Measurements from ENCODE around the gene LRRFIP2.
"Not testable (repeated sequence)": the region's sequence is repeated elsewhere in the genome, so short reads cannot be mapped to it uniquely, and the experiment has no call there.

LRRFIP2 gene

DNA sequence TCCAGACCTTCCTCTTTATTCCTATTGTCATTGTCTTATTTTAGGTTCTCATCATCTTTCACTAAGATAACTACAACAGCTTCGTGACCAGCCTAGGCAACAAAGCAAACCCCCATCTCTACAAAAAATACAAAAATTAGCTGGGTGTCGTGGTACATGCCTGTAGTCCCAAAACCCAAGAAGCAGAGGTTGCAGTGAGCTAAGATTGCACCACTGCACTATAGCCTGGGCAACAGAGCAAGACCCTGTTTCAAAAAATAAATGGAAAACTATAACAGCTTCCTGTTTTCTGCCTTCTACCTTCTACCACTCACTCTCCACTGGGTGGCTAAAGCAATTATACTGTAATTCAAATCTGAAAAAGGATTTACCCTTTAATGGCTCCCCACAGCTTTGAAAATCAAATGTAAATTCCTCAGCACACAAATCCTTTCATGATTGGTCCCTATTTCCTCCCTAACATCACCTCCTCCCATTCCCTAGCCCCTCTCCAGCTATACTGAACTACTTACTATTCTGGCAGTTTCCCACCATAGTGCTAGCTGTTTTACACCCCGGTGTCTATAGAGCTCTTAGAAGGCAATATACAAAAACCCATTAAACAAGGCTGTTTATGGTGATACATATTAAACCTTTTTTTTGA, 33.4 kb downstream of the LRRFIP2 start:
- no peak for DNase-seq

DNA sequence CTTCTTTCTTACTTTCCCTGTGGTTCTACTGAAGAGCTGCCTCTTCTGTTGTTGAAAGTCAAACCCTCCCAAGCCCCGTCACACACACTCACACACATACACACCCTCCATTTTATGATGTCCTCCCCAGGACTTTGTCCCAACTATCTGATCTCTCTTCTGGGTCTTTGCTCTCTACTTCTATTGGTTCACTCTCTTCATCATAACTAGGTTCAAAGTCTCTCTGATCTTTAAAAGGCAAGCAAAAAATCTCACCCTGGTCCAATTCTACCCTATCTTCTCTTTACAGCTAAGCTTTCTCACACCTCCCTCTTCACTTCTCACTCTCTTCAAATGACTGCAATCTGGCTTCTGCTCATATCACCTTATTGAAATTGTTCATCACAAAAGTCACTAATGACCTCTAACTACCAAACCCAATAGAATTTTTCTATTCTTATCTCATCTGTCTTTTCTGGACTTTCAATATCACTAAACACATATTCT, 34.8 kb downstream of the LRRFIP2 start:
- DNase-seq = no peak

DNA sequence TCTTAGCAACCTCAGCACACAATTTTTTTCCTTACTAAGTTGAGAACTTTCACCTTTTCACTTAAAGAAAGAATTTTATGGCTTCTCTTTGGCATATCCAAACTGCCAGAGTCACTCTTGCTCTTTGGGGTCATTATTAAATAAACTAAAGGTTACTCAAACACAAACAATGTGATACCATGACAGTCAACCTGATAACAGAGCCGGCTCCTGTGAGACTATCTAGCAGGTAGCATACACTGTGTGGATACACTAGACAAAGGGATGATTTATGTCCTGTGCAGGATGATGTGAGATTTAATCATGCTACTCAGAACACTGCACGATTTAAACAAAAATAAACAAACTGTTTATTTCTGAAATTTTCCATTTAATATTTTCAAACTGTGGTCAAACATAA, 35.6 kb downstream of the LRRFIP2 start:
- no peak for DNase-seq

DNA sequence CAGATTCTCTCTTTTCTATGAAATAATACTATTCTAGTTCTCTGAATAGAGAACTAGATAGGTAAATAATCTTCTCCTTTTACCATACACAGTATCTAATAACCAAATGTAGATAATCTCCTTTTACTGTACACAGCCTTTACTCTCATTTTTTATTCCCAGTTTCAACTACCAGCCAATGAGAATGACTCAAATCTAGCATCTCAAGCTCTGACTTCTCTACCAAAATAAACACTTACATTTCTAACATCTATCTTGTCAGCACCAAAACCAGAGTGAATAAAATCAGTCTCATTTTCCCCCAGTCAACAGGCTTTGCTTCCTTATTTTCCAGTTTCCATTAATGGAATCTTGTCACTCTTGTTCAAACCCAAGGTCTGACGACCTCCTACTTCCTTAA, 36.9 kb downstream of the LRRFIP2 start:
- DNase-seq = no peak

DNA sequence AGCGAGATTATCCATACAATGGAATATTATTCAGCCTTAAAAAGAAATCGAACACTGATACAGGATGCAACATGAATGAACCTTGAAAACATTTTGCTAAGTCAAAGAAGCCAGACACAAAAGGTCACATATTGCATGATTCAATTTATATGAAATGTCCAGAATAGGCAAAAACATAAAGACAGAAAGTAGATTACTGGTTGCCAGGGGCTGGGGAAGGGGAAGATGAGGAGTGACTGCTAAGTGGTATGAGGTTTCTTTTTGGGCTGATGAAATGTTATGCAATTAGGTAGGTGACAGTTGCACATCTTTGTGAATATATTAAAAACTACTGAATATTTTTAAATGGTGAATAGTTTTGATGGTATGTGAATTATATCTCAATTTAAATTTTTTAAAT, 38.3 kb downstream of the LRRFIP2 start:
- DNase-seq = peak in 1 of 5 donors; percentile 16

DNA sequence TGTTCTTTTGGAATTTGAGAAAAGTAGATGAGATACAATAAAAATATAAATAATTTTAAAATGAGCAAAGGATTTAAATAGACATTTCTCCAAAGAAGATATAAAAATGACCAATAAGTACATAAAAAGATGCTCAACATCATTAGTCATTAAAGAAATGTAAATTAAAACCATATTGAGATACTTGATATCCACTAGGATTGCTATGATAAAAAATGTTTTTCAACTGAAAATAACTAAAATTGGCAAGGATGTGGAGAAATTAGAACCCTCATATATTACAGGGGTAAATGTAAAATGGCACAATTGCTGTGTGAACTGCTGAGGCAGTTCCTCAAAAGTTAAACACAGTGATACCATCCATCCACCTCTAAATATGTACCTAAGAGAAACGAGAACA, 38.8 kb downstream of the LRRFIP2 start:
- no peak for DNase-seq

DNA sequence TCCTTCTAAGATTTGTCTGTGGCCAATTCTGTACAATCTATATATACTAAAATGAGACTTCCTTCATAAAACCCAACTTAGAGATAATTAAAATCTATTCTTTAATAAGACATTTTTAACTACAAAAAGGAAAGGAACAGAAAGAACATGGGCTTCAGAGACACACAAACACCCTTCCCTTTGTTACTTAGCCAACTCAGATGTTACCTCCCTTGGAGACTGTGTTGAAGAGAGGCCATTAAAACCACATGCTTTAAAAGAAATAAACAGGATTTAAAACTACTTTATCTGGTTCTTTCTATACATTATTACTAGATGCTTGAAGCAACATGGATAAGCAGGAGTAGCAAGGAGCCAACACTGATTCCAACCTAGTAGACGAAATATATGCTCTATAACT, 42.0 kb downstream of the LRRFIP2 start:
- DNase-seq = no peak

DNA sequence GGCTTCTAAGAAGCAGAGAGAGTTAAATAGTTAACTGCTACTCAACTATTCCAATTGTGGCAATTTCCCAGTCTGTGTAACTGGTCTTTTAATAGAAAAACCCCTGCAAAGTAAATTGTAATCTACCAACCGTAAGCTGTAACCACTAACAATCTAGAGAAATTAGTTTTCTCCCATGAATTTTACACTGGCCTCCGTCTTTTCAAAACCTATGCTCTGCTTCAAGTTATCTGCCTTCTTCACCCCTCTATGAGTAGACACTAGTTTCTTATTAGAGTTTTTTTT, 42.6 kb downstream of the LRRFIP2 start:
- DNase-seq = no peak

DNA sequence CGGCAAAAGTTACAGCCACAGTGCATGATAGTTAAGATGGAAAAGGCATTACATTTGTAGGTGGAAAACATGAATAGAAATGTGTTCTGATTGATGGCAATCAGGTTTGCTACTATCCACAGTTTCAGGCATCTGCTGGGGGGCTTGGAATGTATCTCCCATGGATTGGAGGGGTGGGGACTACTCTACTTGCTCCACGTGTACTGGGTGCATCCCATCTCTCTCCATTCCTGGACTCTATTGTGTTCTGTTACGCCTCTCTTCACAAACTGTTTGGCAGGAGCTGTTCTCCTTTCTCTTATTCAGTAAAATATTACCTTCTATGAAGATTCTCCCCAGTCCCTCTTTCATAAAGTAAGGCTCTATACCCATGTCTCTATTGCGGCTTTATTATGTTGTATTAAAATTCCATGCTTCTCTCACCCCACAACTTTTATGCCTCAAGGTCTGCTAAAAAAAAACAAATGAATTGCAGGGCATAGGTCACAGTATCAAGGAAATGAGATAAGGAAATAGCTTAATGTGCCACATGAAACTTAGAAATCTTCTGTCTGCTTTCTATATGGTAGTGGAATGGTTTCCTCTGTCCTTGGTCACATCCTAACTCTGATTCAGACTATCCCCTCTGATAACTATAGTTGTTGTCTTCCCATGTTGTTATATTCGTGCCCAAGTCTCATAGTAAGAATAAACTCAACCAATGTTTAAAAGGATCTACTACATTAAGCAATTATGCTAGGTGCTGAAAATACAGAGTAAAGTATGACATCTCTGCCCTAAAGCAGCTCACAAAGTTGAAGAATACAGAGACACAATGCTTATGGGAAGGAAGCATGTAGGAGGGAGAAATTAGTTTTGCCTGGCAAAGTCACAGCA, 43.2 kb downstream of the LRRFIP2 start:
- DNase-seq = no peak

DNA sequence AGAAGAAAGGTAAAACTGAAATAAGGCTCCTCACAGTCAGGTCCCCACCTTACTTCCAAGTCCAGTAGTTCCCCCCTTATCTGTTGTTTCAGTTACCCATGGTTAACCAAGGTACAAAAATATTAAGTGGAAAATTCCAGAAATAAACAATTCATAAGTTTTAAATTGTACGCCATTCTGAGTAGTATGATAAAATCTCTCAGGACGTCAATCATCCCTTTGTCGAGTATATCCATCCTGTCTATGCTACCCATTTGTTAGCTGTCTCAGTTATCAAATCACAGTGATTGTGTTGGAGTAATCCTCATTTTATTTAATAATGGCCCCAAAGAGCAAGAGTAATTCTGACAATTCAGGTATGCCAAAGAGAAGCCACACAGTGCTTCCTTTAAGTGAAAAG, 43.9 kb downstream of the LRRFIP2 start:
- DNase-seq = no peak

DNA sequence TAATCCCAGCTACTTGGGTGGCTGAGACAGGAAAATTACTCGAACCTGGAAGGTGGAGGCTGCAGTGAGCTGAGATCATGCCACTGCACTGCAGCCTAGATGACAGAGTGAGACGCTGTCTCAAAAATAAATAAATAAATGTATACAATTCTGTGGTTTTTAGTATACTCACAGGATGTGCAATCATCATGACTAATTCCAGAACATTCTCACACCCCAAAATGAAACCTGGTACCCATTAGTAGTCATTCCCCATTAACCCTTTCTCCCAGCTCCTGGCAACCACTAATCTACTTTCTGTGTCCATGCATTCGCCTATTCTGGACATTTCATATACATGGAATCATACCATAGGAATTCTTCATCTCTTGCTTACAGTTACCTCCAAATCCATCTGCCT, 44.5 kb downstream of the LRRFIP2 start:
- peak in 1 of 5 donors; percentile 65 for DNase-seq

DNA sequence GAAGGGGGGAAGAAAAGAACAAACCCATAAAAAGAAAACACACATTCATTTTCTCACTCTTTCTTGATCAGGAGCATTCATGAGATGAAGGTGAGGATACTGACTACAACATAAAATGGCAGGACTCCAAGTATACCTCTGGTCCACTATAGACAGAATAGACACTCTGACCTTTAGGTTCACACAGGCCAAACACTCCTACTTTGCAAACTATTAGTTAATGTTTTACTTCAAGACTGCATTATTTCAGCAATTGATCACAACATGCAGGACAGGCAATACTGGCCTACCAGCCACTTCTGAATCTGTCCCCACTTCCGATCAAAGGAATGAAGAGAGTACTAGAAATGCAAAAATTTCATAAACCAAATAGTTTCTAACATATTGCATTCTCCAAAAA, 47.0 kb downstream of the LRRFIP2 start:
- DNase-seq = no peak

DNA sequence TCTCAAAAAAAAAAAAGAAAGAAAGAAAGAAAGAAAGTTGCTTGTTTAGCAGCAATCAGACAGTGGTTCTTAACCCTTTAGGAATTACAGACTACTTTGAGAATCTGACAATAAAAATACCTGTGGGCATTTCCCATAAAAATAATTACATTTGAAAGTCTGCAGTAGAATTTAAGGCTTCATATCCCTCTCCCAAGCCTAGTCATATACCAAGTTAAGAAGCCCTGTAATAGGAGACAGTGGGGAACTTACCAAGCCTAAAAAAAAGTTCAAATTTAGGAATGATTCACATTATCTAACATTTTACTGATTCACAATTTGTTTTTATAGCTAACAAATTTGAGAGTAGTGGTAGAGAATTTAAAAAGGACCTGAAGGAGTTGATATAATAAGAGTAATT, 47.5 kb downstream of the LRRFIP2 start:
- DNase-seq = no peak

DNA sequence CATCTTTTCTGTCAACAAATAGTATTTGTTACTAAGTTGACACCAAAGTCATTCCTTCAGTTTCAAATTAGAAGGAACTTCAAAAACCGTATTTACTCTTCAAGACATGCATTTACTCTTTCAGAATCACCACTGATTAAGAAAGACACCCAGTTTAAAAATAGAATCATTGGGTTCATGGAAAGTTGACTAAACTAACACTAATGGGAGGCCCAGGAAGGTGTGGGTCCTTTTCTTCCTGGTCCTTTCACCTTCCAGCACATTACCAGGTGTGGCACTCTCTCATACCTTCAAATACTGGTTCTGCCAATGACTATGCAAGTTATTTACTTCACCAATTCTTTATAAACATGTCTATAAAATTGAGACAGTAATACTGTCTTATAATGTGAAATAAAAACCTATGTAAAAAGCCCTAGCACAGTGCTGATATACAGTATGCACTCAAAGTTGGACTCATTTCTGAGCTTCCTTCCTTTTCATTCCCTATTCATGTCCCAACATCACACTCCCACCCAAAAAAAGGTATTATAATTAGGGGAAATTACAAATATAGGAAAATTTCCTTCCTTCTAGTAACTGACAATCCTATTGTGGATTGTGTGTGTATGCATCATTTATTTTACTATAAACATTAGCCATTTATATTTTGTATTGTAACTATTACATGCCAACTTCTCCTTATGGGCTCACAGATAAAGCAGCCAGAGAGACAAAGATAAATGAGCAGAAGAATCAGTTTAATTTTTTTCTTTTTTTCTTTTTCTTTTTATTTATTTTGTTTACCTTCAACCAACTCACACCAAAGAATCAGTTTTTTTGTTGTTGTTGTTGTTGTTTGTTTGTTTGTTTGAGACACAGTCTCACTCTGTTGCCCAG, 48.9 kb downstream of the LRRFIP2 start:
- no peak for DNase-seq

DNA sequence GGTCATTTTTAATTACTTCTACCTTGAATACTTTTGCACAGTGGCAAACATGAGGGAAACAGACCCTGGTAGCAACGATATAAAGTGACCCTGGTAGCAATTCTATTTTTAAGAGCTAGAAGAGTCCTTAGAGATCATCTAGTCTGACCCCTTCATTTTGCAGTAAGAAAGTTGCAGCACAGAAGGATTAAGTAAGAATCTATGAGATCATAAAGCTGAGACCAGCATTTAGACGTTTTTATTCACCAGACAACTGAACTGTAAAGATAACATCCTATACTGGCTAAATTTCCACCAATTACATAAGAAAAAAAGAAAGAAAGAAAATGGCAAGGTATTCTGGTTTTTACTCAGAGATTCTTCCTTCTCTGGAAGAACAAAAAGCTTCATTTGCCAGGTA, 49.9 kb downstream of the LRRFIP2 start:
- no peak for DNase-seq

DNA sequence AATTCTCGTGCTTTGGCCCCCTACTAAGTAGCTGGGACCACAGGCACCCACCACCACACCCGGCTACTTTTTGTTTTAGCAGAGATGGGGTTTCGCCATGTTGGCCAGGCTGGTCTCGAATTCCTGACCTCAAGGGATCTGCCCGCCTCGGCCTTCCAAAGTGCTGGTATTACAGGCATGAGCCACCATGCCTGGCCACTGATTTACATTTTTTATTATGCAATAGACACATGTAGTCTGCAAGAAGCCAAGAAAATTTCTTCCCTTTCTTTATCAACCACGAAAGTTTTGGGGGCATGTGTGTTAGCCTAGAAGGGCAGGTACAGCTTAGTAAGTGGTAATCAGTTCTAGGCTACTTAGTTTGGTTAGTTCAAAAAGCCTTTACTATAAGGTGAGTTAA, 51.1 kb downstream of the LRRFIP2 start:
- no peak for DNase-seq

DNA sequence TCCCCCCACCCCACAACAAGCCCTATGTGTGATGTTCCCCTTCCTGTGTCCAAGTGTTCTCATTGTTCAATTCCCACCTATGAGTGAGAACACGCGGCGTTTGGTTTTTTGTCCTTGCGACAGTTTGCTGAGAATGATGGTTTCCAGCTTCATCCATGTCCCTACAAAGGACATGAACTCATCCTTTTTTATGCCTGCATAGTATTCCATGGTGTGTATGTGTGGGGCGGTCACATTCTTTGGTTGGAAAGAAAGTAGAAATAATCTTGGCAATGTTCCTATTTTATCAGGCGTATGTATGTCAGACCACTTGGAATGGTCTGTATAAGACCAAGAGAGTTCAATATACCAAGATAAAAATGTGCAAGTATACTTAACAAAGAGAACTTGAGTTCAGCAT, 52.3 kb downstream of the LRRFIP2 start:
- not testable (repeated sequence) for DNase-seq

DNA sequence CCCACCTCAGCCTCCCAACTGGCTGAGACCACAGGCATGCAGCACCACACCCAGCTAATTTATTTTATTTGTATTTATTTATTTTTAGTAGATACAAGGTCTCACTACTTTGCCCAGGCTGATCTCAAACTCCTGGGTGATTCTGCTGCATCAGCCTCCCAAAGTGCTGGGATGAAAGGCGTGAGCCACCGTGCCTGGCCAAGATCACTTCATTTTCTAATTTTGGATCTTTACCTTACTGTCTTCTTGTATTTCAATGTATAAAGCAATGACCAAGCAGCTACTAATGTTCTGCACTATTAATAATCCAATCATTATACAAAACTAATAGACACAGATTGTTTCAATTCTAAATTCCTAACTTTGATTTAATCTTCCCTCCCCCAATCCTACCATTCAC, 56.2 kb downstream of the LRRFIP2 start:
- no peak for DNase-seq

DNA sequence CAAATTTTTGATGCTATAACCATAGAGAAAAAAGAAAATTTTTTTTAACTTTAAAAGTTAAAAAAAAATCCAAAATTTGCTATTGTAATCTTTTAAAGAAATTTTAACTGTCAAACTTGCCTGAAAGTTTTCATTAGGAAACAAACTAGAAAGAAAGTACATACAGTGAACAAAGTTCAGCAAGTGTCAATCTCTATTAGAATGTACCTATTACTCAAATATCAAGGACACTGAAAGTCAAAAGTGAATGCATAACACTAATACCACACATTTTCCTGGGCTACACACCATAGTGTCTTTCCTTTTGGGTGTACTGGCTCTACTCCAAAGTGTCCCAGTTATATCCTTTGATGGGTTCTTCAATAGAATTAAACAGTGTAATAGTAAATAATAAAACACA, 56.8 kb downstream of the LRRFIP2 start:
- no peak for DNase-seq

DNA sequence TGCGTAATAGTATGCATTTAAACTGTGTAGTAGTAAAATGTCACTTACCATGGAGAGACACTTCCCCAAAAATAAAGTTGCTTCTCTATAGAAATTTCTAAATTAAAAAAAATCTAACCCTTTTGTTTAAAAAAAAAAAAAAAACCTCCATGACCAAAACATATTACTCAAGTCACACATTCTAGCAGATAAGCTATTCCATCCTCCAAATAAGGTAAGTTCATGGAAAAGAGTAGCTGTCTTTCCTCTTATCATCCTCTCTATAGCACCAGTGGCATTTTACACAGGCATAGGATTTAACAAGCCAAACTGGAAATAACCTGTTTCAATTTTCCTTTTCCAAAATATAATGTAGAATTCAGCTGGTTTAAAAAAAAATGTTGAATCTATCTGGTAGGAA, 57.4 kb downstream of the LRRFIP2 start:
- no peak for DNase-seq

DNA sequence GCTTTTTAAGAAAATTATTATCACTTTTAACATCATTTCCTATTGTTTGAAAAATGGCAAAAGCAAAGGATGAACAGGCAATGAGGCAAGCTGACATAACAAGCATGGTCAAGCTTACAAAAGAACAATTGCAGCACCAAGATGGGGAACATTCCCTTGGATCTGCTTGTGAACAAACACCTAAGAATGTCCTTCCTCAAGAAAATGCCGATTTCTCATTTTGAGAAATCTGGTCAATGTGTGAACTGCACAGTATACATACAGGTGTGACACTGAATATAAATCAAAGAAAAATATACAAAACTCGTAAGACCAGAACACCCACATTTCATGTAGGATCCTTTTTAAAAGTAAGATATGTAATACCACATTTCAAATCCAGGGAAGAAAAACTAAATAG, 58.9 kb downstream of the LRRFIP2 start:
- DNase-seq = no peak

DNA sequence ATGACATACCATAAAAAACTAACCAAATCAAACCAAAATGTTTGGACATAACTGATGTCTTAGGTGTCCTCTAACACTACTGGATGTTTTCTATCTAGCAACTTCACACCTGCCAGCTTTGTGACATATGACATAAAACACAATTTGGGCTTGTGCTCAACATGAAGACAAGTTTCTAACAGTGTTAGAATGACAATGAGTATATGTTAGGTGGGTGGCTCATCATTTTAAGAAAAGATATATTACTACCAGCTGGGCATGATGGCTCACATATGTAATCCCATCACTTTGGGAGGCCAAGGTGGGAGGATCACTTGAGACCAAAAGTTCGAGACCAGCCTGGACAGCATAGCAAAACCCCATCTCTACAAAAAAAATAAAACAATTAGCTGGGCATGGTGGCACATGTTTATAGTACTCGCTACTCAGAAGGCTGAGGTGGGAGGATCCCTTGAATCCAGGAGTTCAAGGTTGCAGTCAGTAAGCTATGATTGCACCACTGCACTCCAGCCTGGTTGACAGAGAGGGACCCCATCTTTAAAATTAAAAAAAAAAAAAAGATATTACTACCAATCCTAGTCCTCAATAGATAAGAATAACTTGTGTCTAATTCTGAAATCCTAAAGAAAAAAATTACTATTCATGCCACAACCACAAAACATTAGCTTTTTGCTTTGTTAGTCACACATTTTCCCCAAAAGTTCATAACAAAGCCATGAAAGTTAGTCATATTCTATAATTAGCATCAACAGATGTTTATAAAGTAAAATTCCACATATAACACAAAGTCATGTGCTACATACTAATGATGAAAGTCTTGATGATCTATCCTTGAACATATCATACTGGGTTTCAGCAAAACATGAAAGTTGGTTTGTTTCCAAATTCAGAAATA, 59.9 kb downstream of the LRRFIP2 start:
- DNase-seq = no peak

DNA sequence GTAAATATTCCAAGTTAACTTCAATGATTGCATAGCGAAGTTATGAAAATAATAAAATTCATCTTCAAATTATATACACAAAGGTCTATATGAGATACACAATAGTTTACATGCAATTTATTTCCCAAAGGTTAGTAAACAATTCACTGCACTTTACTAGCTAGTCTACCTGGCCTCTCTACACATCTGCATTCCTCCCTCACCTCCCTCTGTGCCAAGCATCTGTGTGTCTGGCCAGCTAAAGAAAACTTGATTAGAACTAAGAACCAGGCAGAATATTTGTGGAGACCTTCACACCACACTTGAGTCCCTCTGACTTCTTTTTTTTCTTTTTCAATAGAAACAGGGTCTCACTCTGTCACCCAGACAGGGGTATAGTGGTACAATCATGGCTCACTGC, 61.4 kb downstream of the LRRFIP2 start:
- DNase-seq = no peak
